Hematopoietic multipotent progenitor cell treated with erythropoietin and hydrocortisone succinate and interleukin-3 and kit ligand, for 4 days (in vitro differentiated cells): ENCODE measurements around the gene UBAC1.
"Not testable (repeated sequence)": the region's sequence is repeated elsewhere in the genome, so short reads cannot be mapped to it uniquely, and the experiment has no call there.

Experiments
- DNase-seq: peaks from one replicate; pipeline ENCODE4 v3.0.0-alpha.2; 2015

Gene UBAC1

GRCh38 chr9:135892327-135892726 lies 68.8 kb downstream of the UBAC1 start:
- DNase-seq = not testable (repeated sequence)

DNA sequence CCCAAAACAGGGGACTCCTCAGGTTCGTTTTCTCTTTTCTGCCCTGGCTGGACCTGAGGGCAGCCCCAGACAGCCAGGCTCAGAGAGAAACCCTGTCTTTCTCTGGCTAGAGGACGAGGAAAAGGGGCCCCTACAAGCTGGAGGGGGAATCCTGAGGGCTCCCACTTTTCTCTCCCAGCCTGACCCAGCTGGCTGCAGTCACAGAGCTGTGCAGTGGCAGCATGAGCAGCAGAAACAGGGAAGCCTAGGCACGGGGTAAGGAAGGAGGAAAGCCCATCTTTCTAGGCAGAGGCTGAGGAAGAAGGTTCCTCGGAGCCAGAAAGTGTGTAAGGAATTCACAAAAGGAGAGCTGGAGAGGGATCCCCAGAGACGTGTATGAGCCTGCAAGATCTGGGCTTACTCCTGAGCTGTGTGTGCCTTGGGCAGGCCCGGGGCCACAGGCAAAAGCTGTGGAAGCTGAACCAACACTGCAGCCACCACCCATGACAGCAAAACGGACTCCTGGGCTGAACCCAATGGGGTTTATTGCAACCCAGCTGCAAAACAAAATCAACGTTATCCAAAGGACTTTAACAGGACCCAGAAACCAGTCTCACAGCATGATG lies 70.0 kb downstream of the UBAC1 start:
- no peak for DNase-seq

- DNase-seq = no peak
Measured at GRCh38 chr9:135890190-135891026, 70.8 kb downstream of the UBAC1 start.

GRCh38 chr9:135889564-135890189 lies 71.5 kb downstream of the UBAC1 start:
- no peak for DNase-seq

- no peak for DNase-seq
Measured at GRCh38 chr9:135888766-135889394, 72.3 kb downstream of the UBAC1 start.

DNA sequence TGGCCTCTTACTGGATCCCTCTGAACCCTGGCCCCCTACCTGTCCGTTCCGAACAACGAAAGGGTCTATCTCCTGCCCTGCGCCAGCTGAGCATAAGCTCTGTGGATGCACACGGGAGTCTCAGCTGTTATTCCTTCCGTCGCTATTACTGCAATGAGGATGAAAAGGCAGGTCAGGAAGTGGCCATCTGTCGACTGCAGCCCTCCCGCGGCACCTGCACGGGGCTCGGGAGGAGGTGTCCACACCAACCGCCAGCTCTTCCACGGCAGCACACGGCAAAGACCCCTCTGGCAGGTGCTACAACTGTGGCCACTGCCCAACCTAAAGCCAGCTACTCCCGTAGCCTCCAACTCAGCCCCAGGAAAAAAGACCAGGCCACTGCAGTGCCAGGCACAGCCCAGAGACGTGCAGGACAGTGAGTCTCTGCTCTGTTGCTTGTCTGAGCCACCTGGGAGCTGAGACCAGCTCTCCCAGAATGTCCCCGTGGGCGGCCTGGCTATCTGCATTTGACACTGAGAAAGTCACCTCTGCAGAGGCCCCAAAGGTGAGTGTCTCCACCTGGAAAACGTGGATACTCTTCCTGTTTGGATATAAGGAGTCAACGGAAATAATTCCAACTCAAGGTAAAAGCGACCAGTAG lies 72.9 kb downstream of the UBAC1 start:
- DNase-seq = no peak

DNA sequence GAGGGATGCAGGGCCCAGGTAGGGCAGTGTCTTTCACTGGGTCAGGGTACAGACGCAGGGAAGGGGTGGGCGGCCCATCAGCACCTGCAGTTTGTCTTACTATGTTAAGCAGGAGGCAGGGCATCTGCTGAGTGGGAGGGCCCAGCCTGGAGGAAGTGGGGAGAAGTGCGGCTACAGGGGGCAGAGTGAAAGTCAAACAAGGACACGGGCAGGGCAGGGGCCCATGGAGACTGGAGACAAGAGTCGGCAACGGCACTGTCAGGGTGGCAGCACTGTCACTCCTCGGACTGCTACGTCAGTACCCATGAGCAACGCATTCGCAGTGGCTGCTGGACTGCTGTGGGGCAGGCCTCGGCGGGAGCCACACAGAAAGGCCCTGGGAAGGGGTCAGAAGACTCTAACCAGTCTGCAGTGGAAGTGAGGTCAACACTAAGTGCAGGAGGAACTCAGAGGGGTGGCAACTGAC lies 73.6 kb downstream of the UBAC1 start:
- DNase-seq = peak; percentile 84

DNA sequence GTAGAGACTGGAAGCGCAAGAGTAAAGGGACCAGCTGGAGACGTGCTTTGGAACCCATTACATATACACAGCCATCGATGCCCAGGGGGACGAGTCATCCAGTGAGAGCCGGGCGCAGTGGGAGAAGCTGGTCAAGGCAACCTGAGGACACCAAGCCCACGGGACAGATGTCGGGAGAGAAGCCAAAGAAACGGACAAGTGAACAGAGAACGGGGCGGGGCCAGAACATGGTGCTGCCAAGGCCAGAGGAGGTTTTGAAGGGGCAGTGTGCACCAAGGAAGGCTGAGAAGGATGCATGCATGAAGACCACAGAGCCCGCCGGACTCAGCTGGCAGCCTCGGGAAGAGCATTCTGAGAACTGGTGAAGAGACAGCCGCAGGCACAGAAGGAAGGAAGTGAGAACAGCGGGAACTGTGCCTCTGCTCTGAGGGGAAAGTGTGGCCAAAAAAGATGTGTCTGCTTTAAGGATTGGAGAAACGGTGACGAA lies 74.1 kb downstream of the UBAC1 start:
- DNase-seq = peak; percentile 65

GRCh38 chr9:135886147-135886981 lies 74.8 kb downstream of the UBAC1 start:
- no peak for DNase-seq

DNA sequence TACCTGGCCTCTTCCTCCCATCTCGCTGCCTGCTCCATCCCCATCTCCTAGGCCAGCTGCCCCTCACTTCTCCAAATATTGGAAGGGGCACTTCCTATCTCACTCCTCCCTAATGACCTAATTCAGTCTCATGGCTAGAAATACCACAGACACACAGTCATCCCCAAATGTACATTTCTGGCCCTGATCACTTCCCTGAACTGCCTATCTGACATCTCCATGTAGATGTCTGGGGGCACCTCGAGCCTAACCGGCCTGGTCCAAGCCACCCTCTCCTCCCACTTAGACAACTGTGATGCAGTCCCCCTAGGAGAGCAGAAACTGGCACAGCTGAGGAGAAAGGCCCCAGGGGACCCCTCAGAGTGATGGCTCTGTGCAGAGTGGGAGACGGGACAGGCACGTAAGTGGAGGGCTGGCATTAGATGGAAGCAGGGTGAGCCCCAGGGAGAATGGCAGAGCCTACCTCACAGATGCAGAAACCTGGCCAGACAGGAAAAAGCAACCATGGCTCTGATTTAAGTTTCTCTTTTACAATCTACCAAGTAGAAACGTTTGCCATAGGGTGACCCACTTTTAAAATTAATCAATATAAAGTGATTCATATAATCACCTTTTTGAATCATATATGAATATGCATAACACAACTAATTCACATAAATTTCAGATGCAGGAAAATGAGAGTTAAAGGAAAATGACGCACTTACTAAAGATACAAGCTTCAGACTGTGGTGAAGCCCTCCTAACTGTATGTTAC lies 75.9 kb downstream of the UBAC1 start:
- DNase-seq = no peak

DNA sequence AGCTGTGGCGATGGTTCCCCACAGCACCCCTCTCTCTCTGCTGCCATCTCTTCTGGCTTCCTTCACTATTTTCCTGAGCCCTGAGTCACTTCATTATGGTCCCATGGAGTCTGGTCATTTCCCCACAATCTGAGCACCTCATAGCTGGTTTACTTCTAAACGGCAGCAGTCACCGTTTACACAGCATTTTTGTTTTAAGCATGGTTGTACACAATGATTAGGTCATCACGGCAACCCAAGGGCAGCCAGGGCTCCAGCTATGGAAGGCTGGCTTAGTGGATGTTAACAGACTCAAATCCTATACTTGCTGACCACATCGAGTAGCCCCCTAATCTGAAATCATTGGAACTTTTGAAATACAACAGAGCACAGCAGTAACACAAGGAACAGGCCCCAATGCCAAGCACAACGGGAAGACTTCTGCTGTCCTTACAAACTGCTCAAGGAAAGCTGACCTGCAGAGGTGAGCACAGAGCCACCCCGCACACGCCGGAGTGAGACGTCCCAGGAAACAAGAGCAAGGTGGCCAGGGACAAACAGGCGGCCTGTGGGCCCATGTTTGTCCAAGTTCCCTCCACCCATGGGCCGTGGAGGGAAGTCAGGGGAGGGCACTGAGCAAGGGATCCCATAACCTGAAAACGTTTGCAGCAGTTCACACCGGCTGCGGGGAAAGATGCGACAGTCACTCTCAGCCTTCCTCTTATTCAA lies 76.7 kb downstream of the UBAC1 start:
- no peak for DNase-seq

- DNase-seq = peak; percentile 72
Measured at GRCh38 chr9:135883410-135884089, 77.6 kb downstream of the UBAC1 start.
